Activated CD4-positive, alpha-beta T cell treated with anti-CD3 and anti-CD28 coated beads for 48 hours (primary cell): ENCODE results near the gene UST.

Experiments used
- DNase-seq: peaks from one replicate; pipeline ENCODE4 v3.0.0-alpha.2; 2020

Gene UST

GRCh38 chr6:148746363-148747144 is at the start of gene UST:
UST (plus strand) TSS chr6:148747030; CDS start chr6:148747431, 401 bp downstream.
- peak; percentile 61 for DNase-seq

- no peak for DNase-seq
Measured at GRCh38 chr6:148697895-148698440, 48.9 kb upstream of the UST start.

GRCh38 chr6:148698671-148699180 is 48.1 kb upstream of the UST start:
- no peak for DNase-seq

GRCh38 chr6:148700047-148700715 is 46.6 kb upstream of the UST start:
- DNase-seq: no peak

- no peak for DNase-seq
Measured at GRCh38 chr6:148700741-148701311, 46.0 kb upstream of the UST start.

GRCh38 chr6:148701375-148701774 is 45.5 kb upstream of the UST start:
- no peak for DNase-seq

- DNase-seq: no peak
Measured at GRCh38 chr6:148703900-148704299, 42.9 kb upstream of the UST start.

- DNase-seq: no peak
Measured at GRCh38 chr6:148704400-148705246, 42.2 kb upstream of the UST start.

- DNase-seq: no peak
Measured at GRCh38 chr6:148708707-148709106, 38.1 kb upstream of the UST start.

- no peak for DNase-seq
Measured at GRCh38 chr6:148709577-148709976, 37.3 kb upstream of the UST start.

GRCh38 chr6:148711833-148712654 is 34.8 kb upstream of the UST start:
- DNase-seq: no peak

- no peak for DNase-seq
Measured at GRCh38 chr6:148713033-148713738, 33.6 kb upstream of the UST start.

- DNase-seq: no peak
Measured at GRCh38 chr6:148713921-148714320, 32.9 kb upstream of the UST start.

GRCh38 chr6:148716811-148717210 is 30.0 kb upstream of the UST start:
- DNase-seq: no peak

GRCh38 chr6:148720406-148720805 is 26.4 kb upstream of the UST start:
- no peak for DNase-seq

GRCh38 chr6:148720897-148721296 is 25.9 kb upstream of the UST start:
- no peak for DNase-seq

- no peak for DNase-seq
Measured at GRCh38 chr6:148723484-148723883, 23.3 kb upstream of the UST start.

GRCh38 chr6:148724428-148724827 is 22.4 kb upstream of the UST start:
- no peak for DNase-seq

- DNase-seq: no peak
Measured at GRCh38 chr6:148727104-148727503, 19.7 kb upstream of the UST start.

- no peak for DNase-seq
Measured at GRCh38 chr6:148735989-148736388, 10.8 kb upstream of the UST start.
